ENCODE data around the gene JADE2.

Gene JADE2

GRCh38 chr5:134578578-134579283, 53.3 kb downstream of the JADE2 start:
- H3K9ac ChIP-seq, result no peak overlapping the region
- no peak overlapping the region for H3K27ac ChIP-seq
- no peaks in the 10 kb centered on the region for H4K20me1 ChIP-seq (ENCODE audit: insufficient read depth)
- no peak overlapping the region for H2AFZ ChIP-seq (ENCODE audit: low read depth)
- H3K27me3 ChIP-seq (ENCODE audit: insufficient read depth, low read depth), result no peaks in the 10 kb centered on the region
- H3K36me3 ChIP-seq (ENCODE audit: insufficient read depth), result no peaks in the 10 kb centered on the region; the same call in 1 of the 2 replicates
- H3K4me2 ChIP-seq, result no peak overlapping the region
- no peak overlapping the region for H3K4me3 ChIP-seq (IDR thresholded peaks at IDR 0.05; ENCODE audit: insufficient read depth, low read depth, low read length)
- no peaks in the 10 kb centered on the region for H3K79me2 ChIP-seq (ENCODE audit: insufficient read depth, low read depth)
- TF ChIP-seq CTCF (conservative IDR thresholded peaks at IDR 0.05; ENCODE audit: low read depth, low read length), result no peak
- no peaks in the 10 kb centered on the region for H3K4me1 ChIP-seq (ENCODE audit: low read depth, poor library complexity, severe bottlenecking)

GRCh38 chr5:134579284-134579771, 53.9 kb downstream of the JADE2 start:
- H4K20me1 ChIP-seq (ENCODE audit: insufficient read depth), result no peaks in the 10 kb centered on the region
- H3K79me2 ChIP-seq (ENCODE audit: insufficient read depth, low read depth), result no peaks in the 10 kb centered on the region
- no peak overlapping the region for H3K4me2 ChIP-seq
- no peaks in the 10 kb centered on the region; the same call in 1 of the 2 replicates for H3K36me3 ChIP-seq (ENCODE audit: insufficient read depth)
- no peaks in the 10 kb centered on the region for H3K27me3 ChIP-seq (ENCODE audit: insufficient read depth, low read depth)
- H3K4me3 ChIP-seq (IDR thresholded peaks at IDR 0.05; ENCODE audit: insufficient read depth, low read depth, low read length), result no peak overlapping the region
- H3K27ac ChIP-seq, result no peak overlapping the region
- H3K9ac ChIP-seq, result no peak overlapping the region
- TF ChIP-seq CTCF (conservative IDR thresholded peaks at IDR 0.05; ENCODE audit: low read depth, low read length), result no peak
- H2AFZ ChIP-seq (ENCODE audit: low read depth), result no peak overlapping the region
- H3K4me1 ChIP-seq (ENCODE audit: low read depth, poor library complexity, severe bottlenecking), result no peaks in the 10 kb centered on the region

DNA sequence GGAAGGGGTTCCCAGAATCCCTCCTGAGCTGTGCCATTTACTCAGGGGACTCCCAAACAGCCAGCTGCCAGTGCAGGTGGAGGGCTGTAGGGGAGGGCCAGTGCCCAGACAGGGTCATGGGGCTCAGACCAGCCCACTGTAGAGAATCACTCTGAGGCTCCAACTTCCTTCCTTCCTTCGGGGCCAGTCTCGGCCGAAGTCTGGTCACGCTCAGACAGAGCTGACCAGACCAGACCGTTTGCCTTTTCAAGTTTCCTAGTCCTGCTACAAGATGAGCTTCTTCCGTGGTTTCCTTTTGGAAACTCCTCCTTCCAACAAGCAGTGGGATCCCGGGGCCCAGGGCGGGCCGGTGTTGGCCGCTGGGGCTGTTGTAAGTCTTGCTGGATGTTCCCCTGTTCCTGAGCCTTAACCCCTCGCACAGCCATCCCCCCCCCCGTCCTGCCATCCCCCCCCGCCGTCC, 54.6 kb downstream of the JADE2 start:
- no peak overlapping the region for H3K9ac ChIP-seq
- H4K20me1 ChIP-seq (ENCODE audit: insufficient read depth), result no peaks in the 10 kb centered on the region
- no peak overlapping the region for H3K4me3 ChIP-seq (IDR thresholded peaks at IDR 0.05; ENCODE audit: insufficient read depth, low read depth, low read length)
- no peaks in the 10 kb centered on the region for H3K4me1 ChIP-seq (ENCODE audit: low read depth, poor library complexity, severe bottlenecking)
- no peak overlapping the region for H3K27ac ChIP-seq
- TF ChIP-seq CTCF (conservative IDR thresholded peaks at IDR 0.05; ENCODE audit: low read depth, low read length), result no peak
- no peak overlapping the region for H2AFZ ChIP-seq (ENCODE audit: low read depth)
- H3K36me3 ChIP-seq (ENCODE audit: insufficient read depth), result no peaks in the 10 kb centered on the region
- no peaks in the 10 kb centered on the region for H3K27me3 ChIP-seq (ENCODE audit: insufficient read depth, low read depth)
- no peaks in the 10 kb centered on the region for H3K79me2 ChIP-seq (ENCODE audit: insufficient read depth, low read depth)
- no peak overlapping the region for H3K4me2 ChIP-seq

GRCh38 chr5:134581241-134581981, 55.9 kb downstream of the JADE2 start:
- H3K4me1 ChIP-seq (ENCODE audit: low read depth, poor library complexity, severe bottlenecking), result no peaks in the 10 kb centered on the region
- no peak overlapping the region for H3K27ac ChIP-seq
- H3K79me2 ChIP-seq (ENCODE audit: insufficient read depth, low read depth), result no peaks in the 10 kb centered on the region
- H3K36me3 ChIP-seq (ENCODE audit: insufficient read depth), result no peaks in the 10 kb centered on the region
- H3K27me3 ChIP-seq (ENCODE audit: insufficient read depth, low read depth), result no peaks in the 10 kb centered on the region
- H3K4me2 ChIP-seq, result no peak overlapping the region
- no peak overlapping the region for H3K9ac ChIP-seq
- no peak for TF ChIP-seq CTCF (conservative IDR thresholded peaks at IDR 0.05; ENCODE audit: low read depth, low read length)
- H4K20me1 ChIP-seq (ENCODE audit: insufficient read depth), result no peaks in the 10 kb centered on the region
- no peak overlapping the region for H3K4me3 ChIP-seq (IDR thresholded peaks at IDR 0.05; ENCODE audit: insufficient read depth, low read depth, low read length)
- no peak overlapping the region for H2AFZ ChIP-seq (ENCODE audit: low read depth)

All from KMS-11 (cell line).